OCI-LY3 (cell line): ENCODE measurements around the gene LPP.

Experiments
- CTCF ChIP-seq: fragments of 200-600, 300-600 bp; sonication (generic); IDR thresholded peaks from 2 replicates; pipeline ENCODE4 v1.5.1; 2014; ENCODE audit warnings: antibody characterized with exemption, low read length, low read depth
- EZH2phosphoT487 ChIP-seq: fragments of 200-600 bp; shearing (Covaris generic); IDR thresholded peaks from 2 replicates; pipeline ENCODE4 v1.6.1; 2018; ENCODE audit warnings: antibody characterized with exemption, mixed run types, low read depth

GRCh38 chr3:188108703-188109412 is 45.1 kb upstream of the LPP start:
- TF ChIP-seq CTCF = no peak
- TF ChIP-seq EZH2phosphoT487 = no peak
